Tibial artery (tissue), 4 donors: ENCODE measurements around the gene RBM47.

Experiments
- DNase-seq, 2 donors: peaks; one replicate each; pipeline ENCODE4 v3.0.0-alpha.2; 2019
- H3K27ac ChIP-seq, 2 donors: fragments of 200-600 bp; sonication (generic) in 1 of 2; 1 replicate in 1 of 2; 2 replicates in 1 of 2; pipeline ENCODE4 v1.5.1; 2018 to 2019; ENCODE audit warnings: mild to moderate bottlenecking in 1 of 2
- H3K27me3 ChIP-seq, 2 donors: fragments of 200-600 bp; sonication (generic) in 1 of 2; one replicate each; pipeline versions ENCODE4 v1.5.1 to v1.6.0; 2016 to 2019
- H3K36me3 ChIP-seq, 3 donors: fragments of 200-600 bp; sonication (generic) in 2 of 3; one replicate each; pipeline ENCODE4 v1.5.1; 2016 to 2019; ENCODE audit warnings: mild to moderate bottlenecking in 2 of 3
- H3K4me1 ChIP-seq, 4 donors: fragments of 200-600 bp; sonication (generic) in 2 of 4; 1 replicate in 3 of 4; 2 replicates in 1 of 4; pipeline ENCODE4 v1.5.1; 2016 to 2019
- H3K4me3 ChIP-seq, 2 donors: fragments of 200-600 bp; sonication (generic) in 1 of 2; 1 replicate in 1 of 2; 2 replicates in 1 of 2; pipeline ENCODE4 v1.5.1; 2018 to 2019; ENCODE audit warnings: mild to moderate bottlenecking in 2 of 2
- H3K9me3 ChIP-seq, 3 donors: fragments of 200-600 bp; sonication (generic) in 1 of 3; one replicate each; pipeline ENCODE4 v1.5.1; 2016 to 2019
- intact Hi-C: fragments of 100-400 bp; cut with DNase I; formaldehyde crosslinking; loops from one replicate; pipeline ENCODE4 v1.15.0; 2023; ENCODE audit warnings: low total_unique reads
- TF ChIP-seq, protein P1 (sequence below), 2 experiments: fragments of 200-600 bp in 1 of 2; fragments of 450-650 bp in 1 of 2; IDR thresholded peaks; one replicate each; pipeline ENCODE4 v1.5.1; 2017 to 2019; ENCODE audit warnings: antibody characterized with exemption in 2 of 2, mild to moderate bottlenecking in 1 of 2, moderate library complexity in 1 of 2

RBM47 gene

DNA sequence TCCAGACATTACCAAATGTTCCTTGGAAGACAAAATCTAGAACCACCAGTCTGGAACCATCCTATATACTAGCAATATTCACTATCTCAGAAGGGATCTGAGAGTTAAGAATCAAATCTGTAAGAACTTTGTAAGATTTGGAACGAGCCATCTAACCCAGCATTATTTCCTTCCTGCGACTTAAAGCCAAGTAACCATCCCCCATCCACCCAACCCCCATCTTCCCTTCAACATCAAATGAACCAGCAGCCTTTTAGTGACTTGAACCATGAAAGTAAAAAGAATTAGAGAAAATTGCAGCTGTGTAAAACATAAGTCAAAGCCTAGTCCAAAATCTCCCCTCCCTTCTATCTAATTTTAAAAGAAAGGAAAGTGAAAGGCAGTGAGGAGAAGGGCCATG lies 15.6 kb downstream of the RBM47 start:
- H3K27me3 ChIP-seq = no peaks in the 10 kb centered on the region
- DNase-seq = no peak
- H3K4me3 ChIP-seq = no peak overlapping the region
- no peaks in the 10 kb centered on the region for H3K4me1 ChIP-seq
- TF ChIP-seq, protein P1, sequence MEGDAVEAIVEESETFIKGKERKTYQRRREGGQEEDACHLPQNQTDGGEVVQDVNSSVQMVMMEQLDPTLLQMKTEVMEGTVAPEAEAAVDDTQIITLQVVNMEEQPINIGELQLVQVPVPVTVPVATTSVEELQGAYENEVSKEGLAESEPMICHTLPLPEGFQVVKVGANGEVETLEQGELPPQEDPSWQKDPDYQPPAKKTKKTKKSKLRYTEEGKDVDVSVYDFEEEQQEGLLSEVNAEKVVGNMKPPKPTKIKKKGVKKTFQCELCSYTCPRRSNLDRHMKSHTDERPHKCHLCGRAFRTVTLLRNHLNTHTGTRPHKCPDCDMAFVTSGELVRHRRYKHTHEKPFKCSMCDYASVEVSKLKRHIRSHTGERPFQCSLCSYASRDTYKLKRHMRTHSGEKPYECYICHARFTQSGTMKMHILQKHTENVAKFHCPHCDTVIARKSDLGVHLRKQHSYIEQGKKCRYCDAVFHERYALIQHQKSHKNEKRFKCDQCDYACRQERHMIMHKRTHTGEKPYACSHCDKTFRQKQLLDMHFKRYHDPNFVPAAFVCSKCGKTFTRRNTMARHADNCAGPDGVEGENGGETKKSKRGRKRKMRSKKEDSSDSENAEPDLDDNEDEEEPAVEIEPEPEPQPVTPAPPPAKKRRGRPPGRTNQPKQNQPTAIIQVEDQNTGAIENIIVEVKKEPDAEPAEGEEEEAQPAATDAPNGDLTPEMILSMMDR (IDR thresholded peaks at IDR 0.05) = no peak
- intact Hi-C loops = no loop called here
- no peak overlapping the region for H3K27ac ChIP-seq
- H3K9me3 ChIP-seq = no peaks in the 10 kb centered on the region
- no peaks in the 10 kb centered on the region for H3K36me3 ChIP-seq

DNA sequence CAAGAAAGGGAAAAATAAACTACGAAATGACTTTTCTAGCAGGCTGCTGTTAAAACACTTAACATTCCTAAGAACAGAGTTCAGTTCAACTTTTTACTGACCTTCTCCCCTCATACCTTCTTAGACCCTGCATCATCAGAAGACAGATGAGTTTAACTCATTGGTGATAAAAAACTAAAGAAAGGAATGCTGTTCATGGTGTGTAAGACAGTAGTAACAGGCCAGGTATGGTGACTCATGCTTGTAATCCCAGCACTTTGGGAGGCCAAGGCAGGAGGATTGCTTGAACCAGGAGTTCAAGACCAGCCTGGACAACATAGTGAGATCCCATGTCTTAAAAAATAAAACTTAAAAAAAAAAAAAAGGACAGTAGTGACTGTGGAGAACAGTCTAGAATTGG lies 16.2 kb downstream of the RBM47 start:
- TF ChIP-seq, protein P1 (IDR thresholded peaks at IDR 0.05) = no peak
- H3K9me3 ChIP-seq = no peaks in the 10 kb centered on the region
- no peaks in the 10 kb centered on the region for H3K27me3 ChIP-seq
- H3K36me3 ChIP-seq = no peaks in the 10 kb centered on the region
- no peak overlapping the region for H3K27ac ChIP-seq
- H3K4me3 ChIP-seq = no peak overlapping the region
- intact Hi-C loops = no loop called here
- no peak for DNase-seq
- no peaks in the 10 kb centered on the region for H3K4me1 ChIP-seq

DNA sequence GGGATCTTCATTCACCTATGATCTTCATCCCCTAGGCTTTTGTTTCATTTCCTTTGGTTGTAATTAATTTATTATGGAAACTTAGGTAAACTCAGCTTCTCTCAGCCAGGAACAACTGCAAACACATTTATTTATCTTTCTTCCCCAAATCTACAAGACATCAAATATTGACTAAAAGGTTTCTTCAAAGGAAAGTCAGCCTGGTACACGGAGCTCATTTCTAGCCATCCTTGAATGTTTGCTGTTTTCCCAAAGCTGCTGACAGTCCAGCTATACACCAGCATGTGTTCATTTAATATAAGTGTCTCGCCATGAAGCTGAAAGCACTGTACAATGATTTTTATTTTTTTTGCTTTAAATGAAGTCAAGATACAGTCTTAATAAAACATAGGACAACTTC lies 16.8 kb downstream of the RBM47 start:
- no peaks in the 10 kb centered on the region for H3K4me1 ChIP-seq
- no peaks in the 10 kb centered on the region for H3K9me3 ChIP-seq
- no peaks in the 10 kb centered on the region for H3K27me3 ChIP-seq
- H3K27ac ChIP-seq = no peak overlapping the region
- TF ChIP-seq, protein P1 (IDR thresholded peaks at IDR 0.05) = no peak
- no peaks in the 10 kb centered on the region for H3K36me3 ChIP-seq
- DNase-seq = no peak
- intact Hi-C loops = no loop called here
- H3K4me3 ChIP-seq = no peak overlapping the region

DNA sequence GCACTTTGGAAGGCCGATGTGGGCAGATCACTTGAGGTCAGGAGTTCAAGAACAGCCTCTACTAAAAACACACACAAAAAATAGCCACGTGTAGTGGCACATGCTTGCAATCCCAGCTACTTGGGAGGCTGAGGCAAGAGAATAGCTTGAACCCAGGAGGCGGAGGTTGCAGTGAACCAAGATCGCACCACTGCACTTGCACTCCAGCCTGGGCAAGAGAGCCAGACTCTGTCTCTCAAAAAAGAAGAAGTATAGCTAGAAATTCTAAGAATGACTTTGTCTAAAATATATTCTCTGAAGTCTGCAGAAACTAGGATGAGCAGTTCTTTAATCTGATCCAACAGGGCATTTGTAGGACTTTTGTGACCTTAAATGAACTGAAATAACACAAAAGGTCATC lies 17.4 kb downstream of the RBM47 start:
- no peaks in the 10 kb centered on the region for H3K27me3 ChIP-seq
- intact Hi-C loops = no loop called here
- no peak overlapping the region for H3K4me3 ChIP-seq
- TF ChIP-seq, protein P1 (IDR thresholded peaks at IDR 0.05) = no peak
- no peaks in the 10 kb centered on the region for H3K4me1 ChIP-seq
- no peaks in the 10 kb centered on the region for H3K9me3 ChIP-seq
- H3K36me3 ChIP-seq = no peaks in the 10 kb centered on the region
- H3K27ac ChIP-seq = no peak overlapping the region
- no peak for DNase-seq

DNA sequence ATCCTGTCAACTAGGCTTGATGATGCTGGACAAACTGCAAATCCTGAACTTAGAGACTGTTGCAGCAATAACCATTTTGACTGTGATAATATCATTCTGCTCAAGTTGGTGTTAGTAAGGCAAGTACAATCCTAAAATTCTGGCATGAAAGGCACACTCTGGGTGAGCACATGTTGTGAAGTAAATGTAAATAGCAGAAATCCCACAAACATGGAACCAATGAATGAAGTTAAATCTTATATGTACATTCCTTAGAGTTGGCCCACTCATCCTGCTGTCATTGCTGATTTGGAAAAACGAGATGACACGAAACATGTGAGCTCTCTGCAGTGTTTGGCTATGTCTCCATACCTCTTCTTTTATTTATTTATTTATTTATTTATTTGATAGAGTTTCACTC lies 21.0 kb downstream of the RBM47 start:
- TF ChIP-seq, protein P1 (IDR thresholded peaks at IDR 0.05) = no peak
- Histone ChIP-seq H3K36me3 (no peaks in the 10 kb centered on the region), H3K27ac (no peak overlapping the region), H3K9me3 (no peaks in the 10 kb centered on the region), H3K27me3 (no peaks in the 10 kb centered on the region), H3K4me3 (no peak overlapping the region), H3K4me1 (no peaks in the 10 kb centered on the region)
- DNase-seq = no peak
- intact Hi-C loops = no loop called here

DNA sequence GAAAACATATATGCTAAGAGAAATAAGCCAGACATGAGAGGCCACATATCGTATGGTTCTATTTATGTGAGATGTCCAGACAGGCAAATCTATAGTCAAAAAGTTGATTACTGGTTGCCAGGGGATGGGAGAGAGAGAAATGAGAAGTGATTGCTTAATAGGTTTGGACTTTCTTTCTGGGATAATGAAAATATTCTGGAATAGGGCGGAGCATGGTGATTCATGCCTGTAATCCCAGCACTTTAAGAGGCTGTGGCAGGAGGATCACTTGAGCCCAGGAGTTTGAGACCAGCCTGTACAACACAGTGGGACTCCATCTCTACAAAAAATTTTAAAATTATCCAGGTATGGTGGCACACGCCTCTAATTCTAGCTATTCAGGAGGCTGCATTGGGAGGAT lies 22.4 kb downstream of the RBM47 start:
- Histone ChIP-seq H3K27ac (no peak overlapping the region), H3K27me3 (no peaks in the 10 kb centered on the region), H3K4me3 (no peak overlapping the region), H3K36me3 (no peaks in the 10 kb centered on the region), H3K9me3 (no peaks in the 10 kb centered on the region), H3K4me1 (no peaks in the 10 kb centered on the region)
- TF ChIP-seq, protein P1 (IDR thresholded peaks at IDR 0.05) = no peak
- intact Hi-C loops = no loop called here
- DNase-seq = no peak
